GM18861 (cell line): ENCODE measurements around the gene TMIGD1.

Source experiments
- ATAC-seq: cut with Tn5 transposase; IDR thresholded peaks from one replicate; pipeline ENCODE4 v1.9.1; 2021; ENCODE audit not compliant: unreplicated experiment

The TMIGD1 gene

GRCh38 chr17:30292286-30292858 lies 41.5 kb downstream of the TMIGD1 start:
- ATAC-seq = no peak

DNA sequence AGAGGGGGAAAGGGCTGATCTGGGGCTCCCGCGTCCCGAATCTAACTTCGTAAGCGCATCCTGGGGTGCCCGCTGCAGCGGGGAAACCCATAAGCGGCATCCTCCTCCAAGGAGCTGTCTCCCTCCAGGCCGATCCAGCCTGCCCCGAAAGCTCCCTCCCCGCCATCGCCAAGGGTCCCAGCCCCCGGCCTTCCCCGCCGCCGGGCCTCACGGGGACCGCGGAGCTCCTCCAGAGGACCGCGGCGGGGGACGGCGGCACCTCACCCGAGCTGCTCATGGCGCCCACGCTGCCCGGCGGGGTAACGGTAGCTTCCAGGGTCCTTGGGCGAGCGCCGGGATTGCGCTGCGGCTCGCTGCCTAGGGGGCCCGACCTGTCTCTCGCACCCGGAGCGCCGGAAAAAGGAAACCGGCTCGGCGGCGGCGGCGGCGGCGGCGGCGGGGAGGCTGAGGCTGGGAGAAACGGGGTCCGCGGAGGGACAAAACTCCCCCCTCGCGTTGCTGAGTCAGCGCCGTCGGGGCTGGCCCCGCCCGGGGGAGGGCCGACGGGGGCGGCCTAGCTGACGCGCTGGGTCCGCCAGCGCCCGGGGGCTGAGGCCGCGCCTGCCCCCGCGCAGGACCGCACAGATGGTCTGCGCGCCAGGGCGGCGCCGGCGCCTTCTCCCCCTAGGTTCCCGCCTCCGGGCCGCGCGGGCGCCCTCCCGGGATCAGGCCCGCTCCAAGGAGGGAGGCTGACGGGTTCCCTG lies 42.1 kb downstream of the TMIGD1 start, which contains the start of gene BLMH:
Gene BLMH (minus strand): TSS at position 402 of the 743 bp plus-strand sequence. CDS start 125 bp downstream, at position 277.
- peak; percentile 51 for ATAC-seq

DNA sequence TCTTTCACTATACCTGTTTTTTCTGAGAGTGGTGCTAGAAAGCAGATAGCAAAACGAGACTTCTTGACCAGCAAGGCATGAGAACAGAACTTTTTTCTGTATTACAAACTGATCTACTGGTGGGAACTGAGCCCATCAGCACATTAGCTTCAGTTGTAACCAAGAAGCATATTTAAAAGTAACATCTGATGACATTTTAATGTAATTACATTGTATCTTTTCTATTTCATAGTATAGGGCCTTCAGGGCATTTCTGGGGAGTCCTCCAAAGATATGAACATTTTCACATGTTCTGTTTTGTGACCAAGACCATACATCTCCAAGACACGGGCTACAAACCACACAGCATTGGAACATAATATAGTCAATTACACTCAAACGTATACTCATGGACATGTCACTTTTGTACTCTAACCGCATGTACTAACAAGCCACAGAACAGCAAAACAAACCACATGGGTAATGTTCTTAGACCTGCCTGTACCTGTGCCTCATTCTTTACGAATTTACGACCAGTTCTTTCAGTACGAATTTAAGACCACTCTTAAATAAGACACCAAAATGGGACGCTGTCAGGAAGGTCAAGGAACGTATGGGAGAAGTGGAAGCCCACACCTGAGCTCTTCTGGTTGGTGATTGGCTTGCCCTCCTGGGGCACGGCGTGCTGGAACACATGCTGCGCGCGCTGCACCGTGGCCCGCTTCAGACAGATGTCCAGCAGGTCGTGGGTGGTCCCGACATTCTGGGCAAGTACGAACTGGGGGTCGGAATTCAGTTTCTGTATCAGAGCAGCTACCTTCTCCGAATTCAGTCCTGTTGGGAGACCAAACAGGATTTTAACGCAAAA lies 42.9 kb downstream of the TMIGD1 start:
- ATAC-seq = no peak

DNA sequence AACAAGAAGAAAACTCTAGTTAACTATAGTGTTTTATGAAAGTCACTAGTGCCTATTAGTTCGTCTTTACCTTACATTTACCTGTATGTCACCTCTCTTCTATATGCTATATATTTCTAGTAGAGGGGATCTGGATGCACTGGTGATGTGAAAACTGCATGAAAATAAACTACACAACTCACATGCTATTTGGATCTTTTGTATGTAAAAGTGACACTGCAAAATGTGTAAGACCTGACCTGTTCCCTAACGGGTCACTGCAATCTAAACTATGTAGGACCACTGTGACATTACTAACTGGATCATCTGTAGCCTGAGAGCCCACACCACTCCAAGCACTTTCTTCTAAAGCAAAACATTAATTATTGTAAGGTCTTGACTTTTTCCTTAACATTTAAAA lies 43.8 kb downstream of the TMIGD1 start:
- ATAC-seq = no peak

DNA sequence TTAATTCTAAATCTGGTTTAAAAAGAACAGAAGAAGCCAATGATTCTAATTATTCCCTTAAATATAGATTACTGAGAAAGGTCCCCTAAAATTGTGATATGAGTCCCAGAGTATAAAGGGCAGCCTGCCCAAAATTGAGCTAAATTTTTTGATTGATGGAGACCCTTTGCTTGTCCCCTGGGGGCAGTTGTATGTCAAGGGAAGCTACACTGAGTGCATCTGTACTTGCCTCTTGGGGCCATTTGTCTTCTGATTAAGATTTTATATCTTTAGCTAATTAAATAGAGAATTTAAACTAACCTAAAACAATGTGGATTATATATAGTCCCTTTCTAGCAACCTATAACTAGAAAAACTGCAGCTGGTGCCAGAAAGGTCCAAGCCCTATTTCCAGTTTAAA lies 54.7 kb downstream of the TMIGD1 start:
- ATAC-seq = no peak

DNA sequence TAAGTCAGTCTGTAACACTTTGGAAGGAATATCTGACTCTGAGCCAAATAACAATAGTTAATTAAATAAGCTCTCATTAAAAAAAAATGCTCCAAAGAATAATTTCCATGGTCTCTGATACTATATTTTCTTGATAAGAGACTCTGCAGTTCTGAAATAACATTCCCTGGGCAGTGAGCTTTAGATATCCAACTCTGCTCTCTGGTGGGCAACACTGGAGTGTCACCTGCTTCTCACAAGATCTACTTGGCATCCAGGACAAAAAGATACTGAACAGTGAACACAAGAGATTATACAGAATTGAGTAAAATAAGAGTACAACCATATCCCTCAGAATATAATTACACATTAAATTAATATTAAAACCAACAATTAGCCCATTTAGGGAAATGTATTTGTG lies 55.8 kb downstream of the TMIGD1 start:
- ATAC-seq = no peak

DNA sequence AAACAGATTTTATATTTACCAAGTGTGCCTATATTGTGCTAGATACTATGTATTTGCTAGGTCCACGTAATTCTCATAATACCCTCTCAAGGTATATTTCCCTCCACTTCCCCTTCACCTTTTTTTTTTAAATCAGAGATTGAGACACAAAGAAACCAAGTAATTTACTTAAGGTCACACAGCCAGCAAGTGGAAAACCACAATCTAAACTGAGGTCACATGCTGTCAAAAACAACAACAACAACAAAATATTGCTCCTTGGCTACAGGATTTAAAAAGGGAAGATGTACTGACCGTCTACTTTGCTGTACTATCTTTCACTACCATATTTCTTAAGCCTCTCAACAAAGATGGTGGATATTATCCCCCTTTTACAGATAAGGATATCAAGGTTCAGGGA lies 57.9 kb downstream of the TMIGD1 start:
- no peak for ATAC-seq

GRCh38 chr17:30274887-30275286 lies 59.0 kb downstream of the TMIGD1 start:
- no peak for ATAC-seq

DNA sequence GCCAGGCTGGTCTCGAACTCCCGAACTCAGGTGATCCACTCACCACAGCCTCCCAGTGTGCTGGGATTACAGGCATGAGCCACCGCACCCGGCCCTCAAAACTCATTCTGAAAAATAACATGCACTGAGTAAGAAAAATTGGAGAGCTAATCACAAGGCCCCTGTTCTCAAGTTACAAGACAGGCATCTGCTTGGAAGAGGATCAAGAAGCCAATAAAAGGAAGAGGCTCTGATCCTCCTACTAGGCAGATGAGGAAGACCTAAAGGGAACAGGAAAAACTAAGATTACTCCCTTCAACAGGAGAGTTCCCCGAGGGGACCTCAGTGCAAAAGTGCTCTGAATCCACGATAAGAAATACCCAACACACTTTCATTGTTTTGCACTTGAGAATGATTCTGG lies 60.5 kb downstream of the TMIGD1 start:
- ATAC-seq = no peak

- no peak for ATAC-seq
Observed at GRCh38 chr17:30271102-30271501, 62.8 kb downstream of the TMIGD1 start.

DNA sequence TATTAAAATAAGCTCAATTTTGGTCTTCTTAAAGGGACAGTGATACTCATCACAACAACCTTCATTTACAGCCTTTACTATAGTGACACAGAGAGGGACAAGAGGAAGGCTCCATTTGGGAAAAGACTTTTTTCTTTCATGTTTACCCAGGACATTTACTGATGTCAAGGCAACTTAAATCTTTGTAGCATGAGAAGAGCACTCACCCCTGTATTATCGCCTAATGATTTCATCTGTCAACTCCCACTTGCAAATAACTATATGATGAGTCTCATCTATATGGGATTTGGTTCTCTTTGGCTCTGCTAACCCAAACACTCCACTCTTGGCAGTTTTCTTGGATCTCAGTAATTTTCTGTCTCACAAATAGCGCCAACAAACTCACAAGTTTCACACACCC lies 66.2 kb downstream of the TMIGD1 start:
- ATAC-seq = no peak
